Right lobe of liver (tissue), 4 donors: ENCODE data around the gene PHF21B.

Source experiments
- POLR2A ChIP-seq: fragments of 450-650 bp; IDR thresholded peaks from one replicate; pipeline ENCODE4 v1.6.1; 2017; ENCODE audit warnings: antibody characterized with exemption, mild to moderate bottlenecking
- TF ChIP-seq, protein P1 (sequence below), 4 donors: fragments of 200-600 bp in 3 of 4; fragments of 450-650 bp in 1 of 4; IDR thresholded peaks; one replicate each; pipeline versions ENCODE4 v1.5.1 to v1.8.0; 2016 to 2022; ENCODE audit warnings: antibody characterized with exemption in 4 of 4, mild to moderate bottlenecking in 2 of 4
- donor health status: DM: no; HTN: no; CAD: no.
- donor health status: DM: no; HTN: no; CAD: no.
- donor health status: DM: no; HTN: yes; CAD: no.

DNA sequence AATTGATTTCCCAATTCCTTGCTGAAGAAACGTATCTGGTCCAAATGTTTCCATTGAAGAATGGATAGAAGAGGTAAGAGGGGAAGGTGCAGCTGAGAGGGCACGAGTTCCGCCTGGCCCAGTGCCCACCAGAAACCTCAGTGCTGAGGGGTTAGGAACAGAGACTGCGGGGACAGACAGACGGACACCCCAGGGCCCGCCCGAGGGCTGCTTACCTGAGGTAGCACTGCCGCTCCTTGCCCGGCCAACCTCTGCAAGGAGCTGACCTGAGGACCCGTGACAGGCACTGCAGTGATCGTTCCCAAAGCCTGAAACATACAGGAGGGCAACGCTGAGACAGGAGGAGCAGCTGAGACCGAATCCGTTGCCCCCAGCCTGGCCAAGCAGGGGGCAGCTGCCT is 89.6 kb downstream of the PHF21B start:
- no peak for TF ChIP-seq POLR2A
- TF ChIP-seq, protein P1, sequence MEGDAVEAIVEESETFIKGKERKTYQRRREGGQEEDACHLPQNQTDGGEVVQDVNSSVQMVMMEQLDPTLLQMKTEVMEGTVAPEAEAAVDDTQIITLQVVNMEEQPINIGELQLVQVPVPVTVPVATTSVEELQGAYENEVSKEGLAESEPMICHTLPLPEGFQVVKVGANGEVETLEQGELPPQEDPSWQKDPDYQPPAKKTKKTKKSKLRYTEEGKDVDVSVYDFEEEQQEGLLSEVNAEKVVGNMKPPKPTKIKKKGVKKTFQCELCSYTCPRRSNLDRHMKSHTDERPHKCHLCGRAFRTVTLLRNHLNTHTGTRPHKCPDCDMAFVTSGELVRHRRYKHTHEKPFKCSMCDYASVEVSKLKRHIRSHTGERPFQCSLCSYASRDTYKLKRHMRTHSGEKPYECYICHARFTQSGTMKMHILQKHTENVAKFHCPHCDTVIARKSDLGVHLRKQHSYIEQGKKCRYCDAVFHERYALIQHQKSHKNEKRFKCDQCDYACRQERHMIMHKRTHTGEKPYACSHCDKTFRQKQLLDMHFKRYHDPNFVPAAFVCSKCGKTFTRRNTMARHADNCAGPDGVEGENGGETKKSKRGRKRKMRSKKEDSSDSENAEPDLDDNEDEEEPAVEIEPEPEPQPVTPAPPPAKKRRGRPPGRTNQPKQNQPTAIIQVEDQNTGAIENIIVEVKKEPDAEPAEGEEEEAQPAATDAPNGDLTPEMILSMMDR (IDR thresholded peaks at IDR 0.05), result no peak
